VCaP (cell line): ENCODE data around the gene CTF1.

ENCODE experiments used
- H3K27ac ChIP-seq: fragments of 450-650 bp; 2 replicates; pipeline ENCODE4 v1.5.1; 2017
- TF ChIP-seq, protein P1 (sequence below): fragments of 450-650 bp; conservative IDR thresholded peaks from 2 replicates; pipeline ENCODE4 v1.5.1; 2017; ENCODE audit warnings: mild to moderate bottlenecking, moderate library complexity

Gene CTF1

DNA sequence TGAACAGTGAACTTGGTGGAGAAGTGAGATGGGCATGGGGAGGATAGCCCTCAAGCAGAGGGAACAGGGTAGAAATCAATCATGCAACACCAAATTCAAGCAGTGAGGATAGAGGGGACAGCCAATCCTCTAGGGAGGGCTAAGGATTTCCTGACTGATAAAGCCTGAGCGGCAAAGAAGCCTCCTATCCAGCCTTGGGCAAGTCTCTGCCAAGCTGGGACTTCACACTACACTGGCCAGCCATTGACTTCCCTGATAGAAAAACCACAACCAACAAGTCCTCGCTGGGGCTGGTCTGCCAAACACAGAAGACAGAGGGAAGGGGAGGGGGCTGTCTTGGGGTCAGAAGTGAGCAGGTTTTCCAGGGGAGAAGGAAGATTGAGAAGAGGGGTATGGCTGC is 24.5 kb downstream of the CTF1 start:
- TF ChIP-seq, protein P1, sequence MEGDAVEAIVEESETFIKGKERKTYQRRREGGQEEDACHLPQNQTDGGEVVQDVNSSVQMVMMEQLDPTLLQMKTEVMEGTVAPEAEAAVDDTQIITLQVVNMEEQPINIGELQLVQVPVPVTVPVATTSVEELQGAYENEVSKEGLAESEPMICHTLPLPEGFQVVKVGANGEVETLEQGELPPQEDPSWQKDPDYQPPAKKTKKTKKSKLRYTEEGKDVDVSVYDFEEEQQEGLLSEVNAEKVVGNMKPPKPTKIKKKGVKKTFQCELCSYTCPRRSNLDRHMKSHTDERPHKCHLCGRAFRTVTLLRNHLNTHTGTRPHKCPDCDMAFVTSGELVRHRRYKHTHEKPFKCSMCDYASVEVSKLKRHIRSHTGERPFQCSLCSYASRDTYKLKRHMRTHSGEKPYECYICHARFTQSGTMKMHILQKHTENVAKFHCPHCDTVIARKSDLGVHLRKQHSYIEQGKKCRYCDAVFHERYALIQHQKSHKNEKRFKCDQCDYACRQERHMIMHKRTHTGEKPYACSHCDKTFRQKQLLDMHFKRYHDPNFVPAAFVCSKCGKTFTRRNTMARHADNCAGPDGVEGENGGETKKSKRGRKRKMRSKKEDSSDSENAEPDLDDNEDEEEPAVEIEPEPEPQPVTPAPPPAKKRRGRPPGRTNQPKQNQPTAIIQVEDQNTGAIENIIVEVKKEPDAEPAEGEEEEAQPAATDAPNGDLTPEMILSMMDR, result no peak
- H3K27ac ChIP-seq, result no peak overlapping the region

DNA sequence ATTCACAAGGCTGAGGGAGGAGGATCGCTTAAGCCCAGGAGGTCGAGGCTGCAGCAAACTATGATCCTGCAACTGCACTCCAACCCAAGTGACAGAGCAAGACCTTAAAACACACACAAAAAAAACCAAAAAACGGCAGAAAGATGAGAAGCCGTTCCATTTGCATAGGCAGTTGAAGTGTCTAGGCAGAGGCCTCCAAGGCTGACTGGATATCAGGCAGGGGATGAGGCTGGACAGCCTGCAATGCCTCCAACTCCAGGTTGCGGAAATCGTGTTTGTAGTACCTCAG is 25.0 kb downstream of the CTF1 start:
- TF ChIP-seq, protein P1, result no peak

DNA sequence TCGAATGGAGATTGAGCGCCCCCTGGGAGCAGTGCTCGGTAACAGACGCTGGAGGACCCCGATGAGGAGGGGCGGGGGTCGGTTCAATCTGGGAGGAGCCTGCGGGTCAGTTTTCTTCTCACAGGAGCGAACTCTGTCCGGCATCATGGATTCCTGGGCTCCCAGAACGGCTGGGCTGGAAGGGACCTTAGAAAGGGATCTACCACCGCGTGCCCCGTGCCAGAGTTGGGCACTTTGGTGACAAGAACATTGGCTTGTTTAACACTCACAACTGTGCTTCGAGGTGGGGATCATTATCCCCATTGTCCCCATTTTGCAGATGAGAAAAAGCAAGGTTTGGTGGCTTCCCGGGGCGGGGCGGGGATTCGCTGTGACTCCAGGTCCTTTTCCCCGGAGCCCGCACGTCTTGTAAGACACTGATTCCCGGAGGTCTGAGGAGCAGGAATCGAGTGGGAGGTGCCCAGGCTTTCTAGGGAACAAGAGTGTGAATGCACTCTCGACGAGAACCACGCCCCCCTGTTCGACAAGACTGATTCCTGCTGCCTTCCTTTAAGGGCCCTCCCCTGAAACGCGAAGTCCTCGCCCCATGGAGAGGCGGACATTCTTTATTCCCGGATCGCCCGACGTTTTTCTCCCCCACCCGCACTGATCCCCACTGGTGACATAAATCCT is 25.5 kb downstream of the CTF1 start:
- peak overlapping the region; percentile 89 for H3K27ac ChIP-seq
- TF ChIP-seq, protein P1, result peak; percentile 69

More for the DNA sequence above, 25.0 kb downstream of the CTF1 start:
- H3K27ac ChIP-seq, result peak overlapping the region; percentile 89; the same call in 1 of the 2 replicates

DNA sequence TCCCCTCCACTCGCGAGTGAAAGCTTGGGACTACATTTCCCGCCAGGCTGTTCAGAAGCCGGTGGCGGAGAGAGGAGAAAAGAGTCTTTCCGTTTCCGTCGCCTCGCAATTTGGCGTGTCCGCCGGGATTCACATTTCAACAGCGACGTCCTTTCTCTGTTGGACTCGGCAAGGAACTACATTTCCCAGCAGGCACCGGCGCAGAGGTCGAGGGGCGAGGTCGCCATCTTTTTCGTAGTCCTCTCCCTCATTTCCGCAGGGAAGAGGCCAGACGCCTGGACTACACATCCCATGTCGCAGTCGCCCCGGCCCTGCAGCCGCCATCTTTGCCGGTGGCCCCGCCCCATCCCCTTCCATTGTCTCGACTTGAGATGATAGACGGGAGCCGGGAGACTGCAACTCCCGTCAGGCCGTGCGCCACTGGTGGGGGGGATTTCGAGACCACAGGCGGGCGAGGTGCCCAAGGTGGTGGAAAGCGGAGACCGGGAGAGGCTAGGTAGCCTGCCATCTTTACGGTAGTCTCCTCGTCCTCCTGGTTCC is 26.1 kb downstream of the CTF1 start:
- TF ChIP-seq, protein P1, result no peak
- peak overlapping the region; percentile 89 for H3K27ac ChIP-seq

DNA sequence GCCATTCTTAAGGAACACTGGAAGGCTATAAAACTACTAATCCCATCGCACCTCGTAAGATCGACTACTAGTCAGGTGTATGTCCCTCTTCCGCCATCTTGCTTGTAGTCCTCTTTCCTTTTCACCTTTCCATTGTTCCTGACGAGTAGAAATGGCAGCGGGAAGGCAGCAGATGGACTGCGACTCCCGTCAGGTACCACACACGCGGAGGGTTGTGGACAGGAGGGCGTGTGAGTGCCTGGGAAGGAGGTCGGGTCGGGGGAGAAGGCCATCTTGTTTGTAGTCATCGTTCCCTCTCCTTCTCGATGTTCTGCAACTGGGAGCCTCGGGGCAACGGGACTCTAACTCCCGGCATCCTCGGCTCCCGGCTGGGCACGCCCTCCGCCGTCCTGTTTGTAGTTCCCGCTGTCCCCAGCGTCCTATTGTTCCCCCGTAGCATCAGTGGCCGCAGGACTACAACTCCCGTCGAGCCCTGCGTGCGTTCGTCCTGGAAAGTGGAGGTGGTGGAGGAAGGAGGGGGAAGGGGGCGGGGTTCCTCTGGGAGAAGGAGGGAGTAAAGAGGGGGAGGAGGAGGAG is 26.6 kb downstream of the CTF1 start:
- H3K27ac ChIP-seq, result peak overlapping the region; percentile 89
- TF ChIP-seq, protein P1, result no peak

DNA sequence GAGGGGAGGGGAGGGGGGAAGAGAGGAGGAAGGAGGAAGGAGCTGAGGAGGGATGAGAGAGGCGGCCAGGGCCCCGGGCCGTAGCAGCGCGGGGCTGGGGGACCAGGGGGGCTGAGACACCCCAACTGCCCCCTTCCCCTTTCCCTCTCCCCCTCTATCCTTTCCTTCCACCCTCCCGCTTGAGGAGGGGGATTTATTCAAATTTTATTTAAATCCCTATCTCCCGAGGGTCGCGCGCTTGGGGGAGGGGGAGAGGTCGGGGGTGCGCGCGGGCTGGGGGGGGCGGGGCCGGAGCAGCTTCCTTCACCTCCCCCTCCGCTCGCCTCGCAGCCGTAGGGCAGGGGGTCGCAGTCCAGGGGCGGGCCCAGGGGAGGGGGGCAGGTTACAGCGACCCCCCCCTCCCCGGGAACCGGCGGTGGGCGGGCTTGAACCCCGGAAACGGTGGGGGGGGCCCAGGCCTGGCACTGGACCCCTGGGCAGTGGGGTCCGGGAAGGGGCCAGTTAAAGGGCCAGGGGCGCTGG is 27.2 kb downstream of the CTF1 start, which contains the start of gene FBXL19:
TSS of gene FBXL19 (plus strand) at position 19 of the 522 bp plus-strand sequence. CDS start 2,183 bp downstream, outside the sequence.
- peak within 1 kb of the TSS; percentile 89 for H3K27ac ChIP-seq
- TF ChIP-seq, protein P1, result no peak

DNA sequence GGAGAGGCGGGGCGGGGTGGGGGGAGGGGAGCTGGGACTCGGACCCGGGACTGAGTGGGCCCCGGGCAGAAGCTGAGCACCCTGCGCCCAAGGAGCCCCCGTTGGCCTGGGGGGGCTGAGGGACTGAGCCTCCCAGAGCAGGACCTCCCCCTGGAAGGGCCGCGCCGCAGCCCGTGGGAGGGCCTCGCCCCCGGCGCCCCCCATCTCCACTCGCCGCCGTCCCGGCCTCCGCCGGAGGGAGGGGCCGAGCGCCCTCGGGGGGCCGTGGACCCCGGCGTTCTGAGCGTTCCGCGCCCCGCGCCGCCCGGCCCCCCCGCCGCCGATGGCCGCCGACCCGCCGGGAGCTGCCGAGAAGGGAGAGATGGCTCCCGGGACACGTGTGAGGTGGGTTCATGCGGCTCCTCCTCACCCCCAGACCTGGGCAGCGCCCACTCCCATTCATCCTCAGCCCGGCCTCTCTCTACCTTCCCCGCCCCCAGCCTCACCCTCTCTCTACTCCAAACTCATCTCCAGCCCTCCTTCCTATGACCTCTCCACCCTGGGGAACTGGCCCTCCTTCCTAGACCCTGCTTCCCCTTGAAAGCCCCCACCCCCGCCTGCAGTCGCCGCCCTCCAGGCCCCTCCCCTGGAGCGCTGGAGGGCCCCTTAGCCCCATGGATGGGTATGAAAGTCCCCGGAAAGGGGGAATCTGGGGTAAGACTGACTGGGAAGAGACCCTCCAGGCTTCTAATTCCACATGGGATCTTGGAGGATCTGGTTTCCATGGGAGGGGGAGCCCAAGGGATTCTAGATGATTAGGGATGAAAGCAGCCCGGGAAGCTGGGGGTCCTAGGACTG is 27.9 kb downstream of the CTF1 start:
- peak overlapping the region; percentile 89; the same call in 1 of the 2 replicates for H3K27ac ChIP-seq
- TF ChIP-seq, protein P1, result no peak
